ENCODE data around the gene SCFD1.
"Not testable (repeated sequence)": the region's sequence is repeated elsewhere in the genome, so short reads cannot be mapped to it uniquely, and the experiment has no call there.

SCFD1 gene

DNA sequence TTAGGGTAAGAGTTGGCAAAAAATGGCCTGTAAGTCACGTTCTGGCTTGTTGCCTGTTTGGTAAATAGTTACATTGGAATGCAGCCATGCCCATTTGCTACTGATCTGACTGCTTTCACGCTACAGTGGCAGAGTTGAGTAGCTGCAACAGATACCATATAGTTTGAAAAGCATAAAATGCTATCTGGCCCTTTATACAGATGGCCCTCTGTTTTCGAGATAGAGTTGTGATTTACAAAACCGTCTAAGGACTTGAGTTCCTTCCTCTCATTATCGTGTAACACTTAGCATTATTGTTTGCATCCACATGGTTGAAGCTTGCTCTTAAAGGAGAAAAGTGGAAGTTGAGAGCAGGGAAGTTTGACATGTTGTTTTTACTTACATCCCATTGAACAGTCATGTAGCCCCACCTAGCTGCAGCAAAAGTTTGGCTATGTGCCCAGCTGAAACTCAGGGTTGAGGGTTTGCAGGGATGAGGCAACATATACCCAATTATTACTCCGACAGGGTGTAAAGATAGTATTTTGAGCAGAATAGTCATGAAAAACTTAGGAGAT, 11.3 kb upstream of the SCFD1 start:
- DNase-seq: peak; percentile 83

DNA sequence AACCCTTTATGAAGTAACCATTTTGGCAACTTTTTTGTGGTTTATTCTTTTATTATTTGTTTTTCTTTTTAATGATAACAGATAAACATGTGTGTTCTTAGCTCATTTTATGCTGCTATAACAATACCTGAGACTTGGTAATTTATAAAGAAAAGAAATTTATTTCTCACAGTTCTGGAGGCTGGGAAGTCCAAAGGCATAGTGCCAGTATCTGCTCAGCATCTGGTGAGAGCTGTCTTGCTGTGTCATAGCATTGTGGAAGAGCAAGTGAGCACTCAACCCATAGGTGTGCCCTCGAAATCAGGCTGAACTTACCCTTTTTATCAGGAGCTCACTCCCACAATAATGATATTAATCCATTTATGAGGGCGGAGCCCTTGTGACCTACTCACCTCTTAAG, 8.0 kb upstream of the SCFD1 start:
- DNase-seq: no peak

DNA sequence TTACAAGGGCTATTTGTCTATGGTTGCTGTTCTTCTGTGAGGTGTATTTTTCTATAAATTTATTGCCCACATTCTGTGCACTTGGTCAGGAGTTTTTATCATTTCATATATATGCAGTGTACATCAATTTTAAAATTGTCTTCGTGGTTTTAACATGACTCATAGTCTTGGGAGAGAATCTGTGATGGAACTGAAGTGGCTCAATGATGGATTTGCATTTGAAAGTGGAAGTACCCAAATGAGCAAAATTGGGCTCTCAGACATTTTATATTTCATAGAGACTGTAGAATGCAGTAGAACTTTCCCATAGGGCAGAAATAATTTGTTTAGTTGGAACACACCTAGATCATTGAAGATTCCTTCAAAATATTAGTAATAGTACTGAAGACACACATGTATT, 1.9 kb upstream of the SCFD1 start:
- no peak for DNase-seq

- DNase-seq: peak; percentile 54
Measured at GRCh38 chr14:30621354-30621939, 672 bp upstream of the SCFD1 start.

- no peak for DNase-seq
Measured at GRCh38 chr14:30623412-30624131, 1.5 kb downstream of the SCFD1 start.

DNA sequence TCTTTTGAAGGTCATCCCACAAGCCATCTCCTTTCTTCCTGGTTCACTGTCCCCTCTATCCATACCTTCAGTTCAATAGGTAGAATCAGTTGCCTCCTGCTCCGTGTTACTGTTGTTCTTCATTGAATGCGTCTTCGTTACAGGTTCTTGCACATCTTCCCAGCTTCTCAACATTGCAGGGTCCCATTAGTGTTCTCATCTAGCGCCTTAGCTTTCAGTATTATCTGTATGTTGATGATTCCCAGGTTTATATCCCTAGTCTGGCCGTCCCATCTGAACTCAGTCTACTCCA, 2.0 kb downstream of the SCFD1 start:
- no peak for DNase-seq

DNA sequence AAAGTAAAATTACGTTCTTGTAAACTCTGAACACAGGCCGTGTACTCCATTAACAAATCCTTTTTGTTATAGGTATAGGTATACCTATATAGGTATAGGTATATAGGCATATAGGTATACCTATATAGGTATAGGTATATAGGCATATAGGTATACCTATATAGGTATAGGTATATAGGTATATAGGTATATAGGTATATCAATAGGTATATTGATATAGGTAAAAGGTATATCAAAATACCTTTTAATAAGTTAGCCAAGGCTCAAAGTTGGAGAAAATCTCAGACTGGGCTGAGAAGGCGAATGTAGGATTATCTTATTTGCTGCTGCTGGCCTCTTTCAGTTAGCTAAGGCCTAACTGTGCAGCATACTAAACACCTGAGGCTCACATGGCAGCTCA, 3.4 kb downstream of the SCFD1 start:
- DNase-seq: no peak

DNA sequence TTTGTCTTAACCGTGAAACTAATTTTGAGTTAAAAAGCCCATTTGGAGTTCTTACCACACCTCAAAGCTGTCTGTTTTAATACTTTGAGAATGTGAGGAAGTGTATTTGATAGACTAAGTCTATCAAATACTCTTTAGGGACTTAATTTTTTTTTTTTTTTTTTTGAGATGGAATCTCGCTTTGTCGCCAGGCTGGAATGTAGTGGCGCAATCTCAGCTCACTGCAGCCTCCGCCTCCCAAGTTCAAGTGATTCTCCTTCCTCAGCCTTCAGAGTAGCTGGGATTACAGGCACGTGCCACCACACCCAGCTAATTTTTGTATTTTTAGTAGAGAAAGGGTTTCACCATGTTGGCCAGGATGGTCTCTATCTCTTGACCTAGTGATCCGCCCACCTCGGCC, 7.3 kb downstream of the SCFD1 start:
- DNase-seq: not testable (repeated sequence)

DNA sequence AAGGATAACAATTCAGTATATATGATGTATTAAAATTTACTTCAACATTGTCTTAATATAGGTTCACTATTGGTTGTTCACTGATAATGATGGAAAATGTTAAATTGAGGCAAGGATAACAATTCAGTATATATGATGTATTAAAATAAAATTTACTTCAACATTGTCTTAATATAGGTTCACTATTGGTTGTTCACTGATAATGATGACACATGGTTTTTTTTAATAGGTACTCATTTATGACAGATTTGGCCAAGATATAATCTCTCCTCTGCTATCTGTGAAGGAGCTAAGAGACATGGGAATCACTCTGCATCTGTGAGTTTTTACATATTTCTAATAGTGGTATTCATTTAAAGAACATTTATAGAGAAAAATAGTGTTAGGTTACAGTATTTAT, 8.1 kb downstream of the SCFD1 start:
- no peak for DNase-seq

DNA sequence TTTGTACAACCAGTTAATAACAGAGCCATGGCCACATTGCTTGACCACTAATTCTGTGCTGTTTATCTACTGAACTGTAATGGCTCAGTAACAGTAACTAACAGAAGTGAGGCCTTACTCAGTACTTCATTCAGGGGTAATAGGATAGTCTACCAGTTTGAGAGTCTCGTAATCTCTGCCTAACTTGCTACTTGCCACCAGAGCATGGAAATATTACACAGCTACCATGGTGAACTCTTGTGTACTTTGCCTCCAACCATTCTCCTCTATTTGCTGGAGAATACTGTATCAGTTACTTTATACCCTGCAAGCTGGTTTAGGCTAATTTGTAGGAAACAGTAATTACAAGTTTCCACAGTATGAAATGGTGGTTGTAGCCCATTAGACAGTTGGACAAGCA, 10.6 kb downstream of the SCFD1 start:
- DNase-seq: no peak

GRCh38 chr14:30638926-30639325, 16.8 kb downstream of the SCFD1 start:
- no peak for DNase-seq

- no peak for DNase-seq
Measured at GRCh38 chr14:30641207-30641606, 19.1 kb downstream of the SCFD1 start.

DNA sequence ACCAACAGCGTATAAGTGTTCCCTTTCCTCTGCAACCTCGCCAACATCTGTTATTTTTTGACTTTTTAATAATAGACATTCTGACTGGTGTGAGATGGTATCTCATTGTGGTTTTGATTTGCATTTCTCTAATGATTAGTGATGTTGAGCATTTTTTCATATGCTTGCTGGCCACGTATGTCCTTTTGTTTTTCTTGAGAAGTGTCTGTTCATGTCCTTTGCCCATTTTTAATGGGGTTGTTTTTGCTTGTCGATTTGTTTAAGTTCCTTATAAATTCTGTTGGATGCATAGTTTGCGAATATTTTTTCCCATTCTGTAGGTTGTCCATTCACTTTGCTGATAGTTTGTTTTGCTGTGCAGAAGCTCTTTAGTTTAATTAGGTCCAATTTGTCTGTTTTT, 22.3 kb downstream of the SCFD1 start:
- DNase-seq: not testable (repeated sequence)

GRCh38 chr14:30645600-30645999, 23.5 kb downstream of the SCFD1 start:
- DNase-seq: no peak

DNA sequence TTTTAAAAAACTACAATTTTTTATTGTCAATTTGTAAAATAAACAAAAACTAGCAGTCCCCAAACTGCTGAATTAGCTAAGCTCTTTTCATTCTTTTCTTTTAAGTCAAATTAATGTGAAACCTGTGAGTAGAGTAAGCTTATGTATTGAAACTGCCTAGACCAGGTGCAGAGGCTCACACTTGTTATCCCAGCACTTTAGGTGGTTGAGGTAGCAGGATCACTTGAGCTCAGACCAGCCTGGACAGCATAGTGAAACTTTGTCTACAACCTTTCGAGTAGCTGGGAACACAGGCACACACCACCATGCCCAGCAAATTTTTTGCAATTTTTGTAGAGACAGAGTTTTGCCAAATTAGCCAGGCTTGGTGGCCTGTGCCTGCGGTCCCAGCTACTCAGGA, 26.4 kb downstream of the SCFD1 start:
- DNase-seq: no peak

DNA sequence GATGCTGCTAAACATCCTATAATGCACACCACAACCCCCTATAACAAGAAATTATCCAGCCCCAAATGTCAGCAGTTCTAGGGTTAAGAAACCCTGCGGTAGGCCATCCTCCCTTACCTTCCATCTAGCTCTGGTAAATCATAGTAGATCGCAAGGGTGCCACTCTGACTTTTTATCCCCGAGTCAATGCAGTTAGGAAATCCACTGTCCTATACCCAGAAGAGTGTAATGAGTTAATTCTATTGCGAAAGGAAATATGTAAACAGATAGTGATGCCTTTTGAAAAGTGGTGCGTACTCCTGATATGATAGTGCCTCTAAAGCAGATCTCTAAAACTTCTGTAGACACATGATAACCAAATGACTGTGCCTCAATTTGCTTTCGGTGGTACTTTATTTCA, 29.8 kb downstream of the SCFD1 start:
- DNase-seq: no peak

DNA sequence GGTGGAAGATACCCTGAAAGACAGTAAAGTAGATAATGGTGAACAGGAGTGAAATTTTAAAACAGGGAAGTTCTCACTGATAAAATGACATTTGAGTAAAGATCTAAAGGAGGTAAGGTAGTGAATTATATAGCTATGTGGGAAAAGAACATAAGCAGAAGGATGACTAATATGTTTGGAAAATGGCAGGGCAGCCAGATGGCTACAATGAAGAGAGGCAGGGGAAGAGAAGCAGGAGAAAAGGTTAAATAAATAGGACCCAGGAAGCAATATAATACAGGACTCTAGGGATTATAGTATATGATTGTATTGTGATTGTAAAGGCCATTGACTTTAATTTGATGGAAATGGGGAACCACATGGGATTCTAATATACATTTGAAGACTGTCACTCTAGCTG, 33.0 kb downstream of the SCFD1 start:
- DNase-seq: peak; percentile 18

- no peak for DNase-seq
Measured at GRCh38 chr14:30655658-30656057, 33.5 kb downstream of the SCFD1 start.

DNA sequence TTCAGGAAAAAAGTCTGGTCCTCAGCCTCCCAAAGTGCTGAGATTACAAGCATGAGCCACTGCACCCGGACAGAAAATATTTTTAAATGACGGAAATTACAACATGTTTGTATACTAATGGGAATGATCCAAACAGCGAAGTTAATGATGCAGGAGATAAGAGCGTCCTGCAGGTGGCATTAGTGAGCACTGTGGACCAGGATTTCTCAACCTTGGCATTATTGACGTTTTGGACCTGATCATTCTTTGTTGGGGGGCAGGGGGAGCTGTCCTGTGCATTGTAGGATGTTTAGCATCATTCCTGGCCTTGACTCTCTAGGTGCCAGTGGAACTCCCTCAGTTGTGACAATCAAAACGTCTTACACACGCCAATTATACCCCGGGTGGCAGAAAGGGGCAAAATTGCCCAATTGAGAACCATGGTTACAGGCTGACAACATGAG, 34.1 kb downstream of the SCFD1 start:
- peak; percentile 49 for DNase-seq

DNA sequence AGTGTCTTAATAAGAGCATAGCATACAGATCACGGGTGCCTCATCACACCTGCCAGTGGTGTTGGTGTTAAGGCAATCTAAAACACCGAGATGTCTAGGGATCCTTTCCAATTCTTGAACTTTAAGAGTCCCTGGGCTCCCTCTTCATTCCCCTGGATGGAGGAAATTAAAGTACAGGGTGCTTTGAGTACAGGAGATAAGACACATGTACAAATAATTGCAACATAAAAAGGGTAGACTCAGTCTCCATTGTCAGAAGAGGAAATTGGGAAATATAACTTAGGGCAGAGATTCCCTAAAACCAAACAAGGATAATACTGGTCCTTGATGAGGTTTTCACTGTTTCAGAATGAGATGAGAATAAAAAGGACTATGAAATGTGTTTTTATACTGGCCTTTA, 34.9 kb downstream of the SCFD1 start:
- no peak for DNase-seq

DNA sequence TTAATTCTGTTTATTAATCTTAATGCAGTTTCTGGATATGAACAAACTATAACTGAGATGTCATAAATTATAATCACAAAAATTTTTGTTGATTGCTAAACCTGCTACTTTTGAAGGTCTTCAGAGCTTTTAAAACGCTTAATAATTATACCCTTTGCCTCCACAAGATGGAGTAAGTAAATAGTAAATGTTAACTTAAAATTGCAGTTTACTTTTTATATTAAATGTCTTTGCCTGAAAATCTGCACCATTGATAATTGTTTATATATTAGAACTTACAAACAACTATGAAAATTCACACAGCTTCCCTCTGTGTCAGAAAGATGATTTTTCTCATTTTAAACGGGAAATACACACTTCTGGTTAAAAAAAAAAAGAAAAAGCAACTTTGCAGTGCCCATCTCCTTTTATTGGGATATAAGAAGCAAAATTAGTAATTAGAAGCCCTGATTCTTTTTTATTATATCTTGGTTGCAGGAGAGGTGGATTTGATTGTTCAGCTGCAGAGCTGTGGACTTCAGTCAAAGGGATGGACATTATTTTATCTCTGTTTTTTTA, 35.6 kb downstream of the SCFD1 start:
- DNase-seq: peak; percentile 18

- DNase-seq: no peak
Measured at GRCh38 chr14:30658645-30659044, 36.5 kb downstream of the SCFD1 start.

- no peak for DNase-seq
Measured at GRCh38 chr14:30669594-30669993, 47.5 kb downstream of the SCFD1 start.

- no peak for DNase-seq
Measured at GRCh38 chr14:30673071-30673470, 51.0 kb downstream of the SCFD1 start.
